GM08714 (cell line): ENCODE measurements around the gene AKAP14.
"Not testable (repeated sequence)": the region's sequence is repeated elsewhere in the genome, so short reads cannot be mapped to it uniquely, and the experiment has no call there.

Experiments used
- H3K4me3 ChIP-seq: fragments of 200-500 bp; sonication (Bioruptor generic); 2 replicates; pipeline ENCODE4 v1.5.1; 2014; ENCODE audit warnings: mild to moderate bottlenecking, low read length, inconsistent platforms
- ZNF274 ChIP-seq: IDR thresholded peaks from 2 replicates; pipeline ENCODE4 v1.6.1; 2012; ENCODE audit warnings: mild to moderate bottlenecking, low read depth, low read length

Gene AKAP14

GRCh38 chrX:119960625-119961024 is 64.9 kb downstream of the AKAP14 start:
- no peak overlapping the region for H3K4me3 ChIP-seq
- TF ChIP-seq ZNF274: no peak

GRCh38 chrX:119966837-119967236 is 71.1 kb downstream of the AKAP14 start:
- not testable (repeated sequence) for H3K4me3 ChIP-seq
